GM18519 (cell line): Measurements from ENCODE around the gene BTD.

Experiments
- ATAC-seq: cut with Tn5 transposase; IDR thresholded peaks from one replicate; pipeline ENCODE4 v1.9.1; 2021; ENCODE audit warnings: mild to moderate bottlenecking, moderate library complexity; ENCODE audit not compliant: unreplicated experiment, low FRiP score

The BTD gene

DNA sequence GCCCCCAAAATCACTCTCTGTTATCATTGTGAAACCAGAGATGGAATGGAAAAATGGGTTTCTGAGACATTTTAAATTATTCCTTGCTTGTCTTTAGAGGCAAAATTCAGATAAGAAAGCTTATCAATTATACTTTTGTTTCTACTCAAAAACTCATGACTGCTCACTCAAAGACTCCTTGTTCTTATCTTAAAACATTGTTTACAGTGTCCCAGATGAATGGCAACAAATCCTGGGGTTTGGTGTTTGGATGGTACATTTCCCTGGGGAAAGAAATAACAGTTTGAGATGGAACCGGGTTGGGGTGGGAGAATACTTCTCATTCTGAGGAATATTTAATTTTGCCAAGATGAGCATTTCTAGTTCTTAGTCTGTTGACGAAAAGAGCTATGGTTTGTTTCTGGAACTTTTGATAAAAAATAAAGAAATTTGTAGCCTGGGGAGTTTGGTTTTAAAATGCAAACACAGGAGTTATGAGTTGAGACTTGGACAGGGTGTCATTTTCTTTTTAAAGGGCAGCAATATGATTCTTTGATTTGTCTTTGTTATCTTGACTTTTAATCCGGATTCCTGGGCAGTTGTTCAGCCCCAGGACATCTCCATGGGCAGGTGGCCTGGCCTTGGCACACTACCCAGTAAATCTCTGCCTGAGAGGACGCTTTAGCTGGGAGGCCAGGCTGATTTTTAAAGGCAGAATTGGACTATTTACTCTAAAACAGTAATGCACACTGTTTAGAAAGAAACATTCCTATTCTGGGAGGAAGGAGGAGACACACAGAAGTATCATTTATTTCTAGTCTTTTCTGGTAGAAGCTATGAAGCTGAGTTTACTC, 32.4 kb downstream of the BTD start:
- no peak for ATAC-seq

DNA sequence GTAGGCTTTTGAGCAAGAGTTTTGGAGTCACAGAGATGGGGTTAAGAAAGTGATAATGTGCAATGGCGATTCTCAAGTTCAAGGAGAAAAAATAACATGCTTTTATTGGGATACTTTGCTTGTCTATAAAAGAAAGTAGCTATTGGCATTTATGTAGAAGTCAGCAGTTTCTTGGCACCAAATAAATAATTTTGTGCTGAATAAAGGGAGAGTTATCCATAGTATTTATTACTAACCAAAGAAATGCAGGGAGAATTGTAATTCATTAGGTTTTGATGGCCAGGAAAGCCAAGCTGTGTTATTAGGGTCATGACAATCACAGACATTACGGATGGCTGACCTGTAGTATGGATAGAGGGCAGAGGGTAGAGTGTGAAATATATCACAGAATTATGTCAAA, 33.1 kb downstream of the BTD start:
- no peak for ATAC-seq

DNA sequence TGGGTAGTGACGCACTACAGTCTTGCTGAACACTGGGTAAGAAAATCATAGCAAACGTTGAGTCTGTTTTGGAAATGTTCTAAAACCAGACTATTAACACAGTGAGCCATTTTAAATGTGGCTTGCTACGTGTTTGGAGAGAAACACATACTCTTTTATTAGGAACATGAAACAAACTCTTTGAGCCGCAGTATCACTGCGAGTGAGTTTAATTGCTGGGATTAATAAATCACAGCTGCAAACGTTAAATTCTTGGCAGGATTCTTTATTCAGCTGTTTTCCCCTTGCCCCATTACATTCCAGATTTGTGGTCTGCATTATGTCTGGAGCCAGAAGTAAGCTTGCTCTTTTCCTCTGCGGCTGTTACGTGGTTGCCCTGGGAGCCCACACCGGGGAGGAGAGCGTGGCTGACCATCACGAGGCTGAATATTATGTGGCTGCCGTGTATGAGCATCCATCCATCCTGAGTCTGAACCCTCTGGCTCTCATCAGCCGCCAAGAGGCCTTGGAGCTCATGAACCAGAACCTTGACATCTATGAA, 33.6 kb downstream of the BTD start:
- no peak for ATAC-seq

DNA sequence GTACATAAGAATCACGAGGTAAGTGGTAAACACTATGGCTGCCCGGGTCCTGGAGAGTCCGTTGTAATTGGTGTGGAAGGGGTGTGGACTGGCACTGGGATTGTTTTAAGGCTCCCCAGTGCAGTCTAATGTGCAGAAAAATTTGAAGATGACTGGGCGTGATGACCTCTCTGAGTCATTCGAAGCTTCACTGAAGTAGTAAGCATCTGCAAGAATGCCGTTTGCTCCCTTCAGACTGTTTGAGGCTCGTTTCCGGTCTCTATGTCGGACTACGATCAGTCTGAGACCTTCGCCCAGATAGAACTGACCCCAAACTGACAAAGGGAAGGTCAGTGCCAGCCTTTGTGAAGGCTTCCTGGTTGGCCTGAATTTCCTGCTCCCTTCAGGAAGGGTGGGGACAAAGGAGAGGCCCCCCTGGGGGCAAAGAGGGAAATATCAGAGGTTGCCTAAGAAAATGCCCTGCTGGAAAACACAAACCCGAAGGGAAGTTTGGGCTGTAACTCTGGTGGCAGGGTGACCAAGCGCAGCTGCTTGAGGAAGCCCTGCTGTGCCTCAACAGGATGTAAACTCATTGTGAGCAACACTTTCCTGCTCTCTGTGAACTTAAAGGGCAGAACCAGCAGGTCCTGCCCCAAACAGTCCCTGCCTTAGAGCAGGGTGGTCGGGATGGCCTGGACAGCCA, 34.6 kb downstream of the BTD start:
- peak; percentile 47 for ATAC-seq

DNA sequence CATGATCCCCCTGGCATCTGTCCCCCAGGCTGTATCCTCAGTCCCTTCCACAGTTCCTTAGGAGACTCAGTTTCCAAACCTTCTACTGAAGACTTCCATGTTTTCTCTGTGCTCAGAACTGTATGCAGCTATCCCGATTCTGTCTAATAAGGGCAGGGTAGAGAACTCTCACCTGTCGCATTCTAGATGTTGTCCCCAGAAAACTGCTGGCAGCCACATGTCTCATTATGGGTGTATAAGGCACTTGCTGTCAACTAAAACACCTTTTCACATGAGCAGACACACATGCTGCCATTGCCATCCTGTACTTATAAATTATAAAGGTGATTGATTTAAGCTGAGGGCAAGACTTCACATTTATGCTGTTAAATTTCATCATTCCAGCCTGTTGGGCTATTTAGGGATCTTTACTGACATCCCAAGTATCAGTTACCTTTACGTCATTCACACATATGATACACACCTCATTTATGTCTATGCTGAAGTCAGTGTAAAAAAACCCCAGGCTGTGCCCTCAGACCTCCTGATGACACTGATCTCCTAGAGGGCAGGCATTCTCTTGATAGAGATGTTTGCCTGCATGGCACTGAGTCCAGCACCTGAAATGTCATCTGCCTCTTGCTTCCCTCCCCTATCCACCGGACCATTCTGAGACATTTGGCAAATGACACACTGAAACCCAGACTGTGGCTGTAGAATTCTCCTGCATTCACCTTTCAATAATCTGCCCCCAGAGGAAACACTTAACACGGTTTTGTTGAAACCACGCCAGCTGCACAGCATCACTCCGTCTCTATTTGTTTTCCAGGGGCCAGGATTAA, 35.8 kb downstream of the BTD start:
- no peak for ATAC-seq

DNA sequence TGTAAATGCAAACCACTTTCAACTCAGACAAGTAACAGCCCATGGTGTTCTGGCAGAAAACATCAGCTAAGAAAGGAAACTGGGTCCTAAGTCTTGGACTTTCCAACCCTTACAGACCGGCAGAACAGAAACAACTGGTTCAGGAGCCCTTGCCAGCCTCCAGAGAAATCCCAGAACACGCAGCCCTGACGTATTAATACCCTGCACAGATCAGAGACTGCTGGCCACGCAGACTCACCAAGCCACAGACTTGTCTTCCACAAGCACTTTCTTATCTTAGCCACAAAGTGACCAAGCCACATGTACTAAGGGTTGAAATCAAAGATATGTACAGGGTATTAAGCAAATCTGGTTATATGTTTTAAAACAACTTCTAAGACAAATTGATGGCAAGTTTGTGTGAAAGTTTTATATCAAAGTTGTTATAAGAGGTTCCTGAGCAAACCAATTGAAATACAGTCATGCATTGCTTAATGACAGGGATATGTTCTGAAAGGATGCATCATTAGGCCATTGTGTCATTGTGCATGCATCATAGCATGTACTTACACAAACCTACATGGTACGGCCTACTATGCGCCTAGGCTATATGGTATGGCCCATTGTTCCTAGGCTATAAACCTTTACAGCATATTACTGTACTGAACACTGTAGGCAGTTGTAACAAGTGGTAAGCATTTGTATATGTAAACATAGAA, 36.8 kb downstream of the BTD start:
- ATAC-seq: no peak

DNA sequence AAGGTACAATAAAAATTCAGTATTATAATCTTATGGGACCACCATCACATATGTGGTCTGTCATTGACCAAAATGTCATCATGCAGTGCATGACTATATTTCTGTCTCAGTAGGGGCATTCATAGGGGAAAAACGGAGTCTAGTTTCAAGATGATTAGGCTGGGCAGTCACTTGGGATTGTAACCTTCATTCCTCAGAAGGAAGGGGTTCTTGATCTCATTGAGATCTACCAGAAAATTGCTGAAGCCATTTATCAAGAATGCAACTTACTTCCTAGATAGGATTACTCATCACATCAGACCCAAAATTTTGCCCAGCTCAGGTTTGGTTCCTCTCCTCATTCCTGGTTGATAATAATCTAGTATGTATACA, 37.3 kb downstream of the BTD start:
- no peak for ATAC-seq

DNA sequence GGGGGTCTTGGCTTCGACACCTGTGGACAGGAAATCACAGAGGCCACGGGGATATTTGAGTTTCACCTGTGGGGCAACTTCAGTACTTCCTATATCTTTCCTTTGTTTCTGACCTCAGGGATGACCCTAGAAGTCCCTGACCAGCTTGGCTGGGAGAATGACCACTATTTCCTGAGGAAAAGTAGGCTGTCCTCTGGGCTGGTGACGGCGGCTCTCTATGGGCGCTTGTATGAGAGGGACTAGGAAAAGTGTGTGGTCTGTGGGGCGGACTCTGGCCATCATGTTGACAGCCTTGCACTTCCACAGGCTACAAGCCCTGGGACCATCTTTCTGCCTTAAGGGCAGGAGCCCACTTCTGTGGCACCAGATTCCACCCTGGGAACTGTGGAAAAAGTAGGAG, 43.7 kb downstream of the BTD start:
- no peak for ATAC-seq

DNA sequence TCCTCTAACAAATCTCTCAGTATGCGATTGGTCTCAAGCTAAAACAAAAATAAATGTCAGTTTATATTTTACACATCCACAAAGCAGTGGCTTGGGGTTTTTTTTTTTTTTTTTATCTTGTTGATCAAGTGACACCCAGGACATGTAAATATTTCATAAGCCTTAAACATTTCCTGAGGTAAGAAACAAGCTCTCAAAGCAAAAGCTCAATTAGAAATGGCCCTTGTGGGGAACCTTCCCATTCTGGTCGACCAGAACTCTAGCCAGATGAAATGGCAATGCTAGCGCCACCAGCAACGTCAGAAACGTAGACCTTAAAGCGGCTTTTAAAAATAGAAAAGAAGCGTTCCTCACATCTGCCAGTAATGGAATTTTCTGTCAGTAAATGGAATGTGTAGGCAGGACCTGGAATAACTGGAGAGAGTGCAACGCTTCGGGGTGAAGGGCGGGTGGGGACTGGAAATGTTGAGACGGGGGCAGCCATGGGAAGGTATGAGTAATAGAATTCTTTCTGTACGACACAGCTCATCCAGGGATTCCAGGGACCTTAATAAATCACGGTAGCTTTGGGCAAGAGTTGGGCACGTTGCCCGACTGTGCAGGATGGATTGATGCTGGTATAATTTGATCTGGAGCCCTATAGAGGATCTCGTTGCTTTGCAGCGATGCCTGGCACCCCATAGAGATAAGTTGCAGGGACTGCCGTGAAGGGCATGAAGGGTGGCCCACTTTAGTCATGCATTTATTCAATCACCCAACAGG, 44.4 kb downstream of the BTD start:
- no peak for ATAC-seq

DNA sequence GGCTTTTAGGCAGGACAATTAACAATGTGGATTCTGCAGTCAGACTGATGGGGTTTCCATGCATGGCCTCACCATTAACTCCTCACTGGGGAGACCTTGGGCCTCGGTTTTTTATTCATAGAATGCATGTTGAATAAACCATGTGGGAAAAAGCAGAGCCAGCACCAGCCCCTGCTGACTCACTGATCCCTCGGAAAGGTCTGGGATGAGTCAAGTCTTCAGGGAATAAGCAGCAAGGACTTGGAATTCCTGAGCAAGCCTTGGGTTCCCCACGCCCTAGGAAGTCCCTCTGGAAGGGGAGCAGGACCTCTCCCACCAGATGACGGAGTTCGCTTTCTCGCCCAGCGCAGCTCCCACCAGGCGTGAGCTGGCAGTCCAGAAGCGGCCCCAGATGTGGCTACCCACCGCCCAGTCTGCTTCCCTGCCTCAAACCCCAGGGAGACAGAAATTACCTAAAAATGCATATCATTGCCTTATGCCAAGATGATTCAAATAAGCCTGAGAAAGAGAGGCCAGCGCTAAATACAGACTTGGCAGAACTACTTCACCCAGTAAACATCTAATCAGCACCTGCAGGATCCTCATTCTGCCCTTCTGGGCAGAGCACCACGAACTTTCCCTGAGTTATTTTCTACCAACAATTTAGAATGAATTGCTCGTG, 45.4 kb downstream of the BTD start:
- ATAC-seq: no peak

DNA sequence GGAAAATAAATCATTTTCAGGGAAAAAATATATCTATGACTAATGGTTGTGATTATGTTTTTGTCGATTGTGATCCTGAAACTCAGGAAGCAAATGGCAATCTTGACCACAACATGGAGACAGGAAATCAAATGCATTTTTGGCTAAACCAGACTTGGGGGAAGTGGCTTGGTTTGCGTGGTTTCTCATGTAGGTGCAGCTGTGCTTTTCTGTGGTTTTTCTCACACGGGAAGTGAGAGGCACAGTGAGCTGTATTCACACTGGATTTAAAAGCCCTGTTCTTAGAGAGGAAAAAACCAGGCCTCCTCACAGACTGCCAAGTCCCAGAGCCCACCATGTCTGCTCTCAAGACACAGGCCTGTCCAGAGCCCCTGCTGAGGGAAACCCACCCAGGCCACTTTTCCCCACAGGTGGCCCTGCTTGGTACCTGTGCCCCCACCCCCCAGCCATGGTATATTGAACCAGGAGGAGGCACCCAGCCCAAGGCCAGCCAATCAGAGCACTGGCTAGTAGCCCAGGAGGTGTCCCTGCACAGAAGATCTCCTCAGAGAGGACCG, 46.1 kb downstream of the BTD start:
- peak; percentile 81 for ATAC-seq

DNA sequence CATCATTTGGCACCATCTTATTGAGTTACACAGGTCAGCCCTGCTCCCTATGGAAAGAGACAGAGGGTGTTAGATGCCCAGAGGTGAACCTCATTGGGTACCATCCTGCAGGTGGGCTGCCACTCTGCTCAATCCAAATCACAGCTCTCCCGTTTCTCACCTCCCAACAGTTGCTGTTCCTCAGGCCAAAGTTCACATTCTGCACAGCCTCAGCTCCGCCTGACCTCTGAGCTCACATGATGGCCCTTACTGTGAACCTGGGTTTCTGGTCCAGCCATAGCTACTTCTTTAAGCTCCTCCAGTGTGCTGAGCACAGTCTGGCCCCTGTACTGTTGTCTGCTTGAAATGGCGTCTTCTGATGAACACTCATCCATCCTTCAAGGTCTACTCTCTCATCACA, 47.8 kb downstream of the BTD start:
- no peak for ATAC-seq

DNA sequence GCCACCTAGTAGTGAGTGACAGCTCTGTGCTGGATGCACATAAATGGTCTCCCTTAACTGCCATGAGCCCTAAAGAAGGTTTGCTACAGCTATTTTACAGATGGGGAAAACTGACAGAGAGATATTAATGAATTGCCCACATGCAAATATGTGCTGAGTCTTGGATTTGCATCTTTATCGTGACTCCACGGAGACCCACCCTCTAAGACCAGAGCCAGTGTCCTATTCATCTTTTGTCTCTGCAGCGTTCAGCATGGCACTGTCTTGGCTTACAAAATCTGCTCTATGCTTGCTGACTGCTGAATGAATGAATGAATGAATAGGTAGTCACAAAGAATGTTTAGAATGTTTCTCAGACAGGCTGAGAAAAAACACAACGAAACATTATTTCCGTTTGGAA, 48.3 kb downstream of the BTD start:
- no peak for ATAC-seq

DNA sequence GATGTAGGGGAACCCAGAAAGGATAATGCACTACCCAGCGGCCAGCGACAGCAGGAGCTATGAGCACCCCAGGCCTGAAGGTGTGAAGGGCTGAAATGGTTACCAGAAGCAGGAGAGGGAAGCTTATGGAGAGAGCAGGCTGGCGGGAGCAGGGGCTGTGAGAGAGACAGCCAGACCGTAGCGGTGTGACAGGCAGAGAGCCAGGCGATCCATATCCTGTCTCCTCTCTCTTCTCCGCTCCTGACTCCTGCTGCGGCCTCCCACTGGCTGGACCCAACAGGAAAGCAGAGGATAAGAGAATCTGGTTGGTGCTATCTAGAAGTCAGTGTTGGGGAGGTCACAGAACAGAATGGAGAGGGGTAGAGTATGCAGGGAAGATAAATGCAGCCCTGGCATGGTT, 49.9 kb downstream of the BTD start:
- ATAC-seq: no peak

DNA sequence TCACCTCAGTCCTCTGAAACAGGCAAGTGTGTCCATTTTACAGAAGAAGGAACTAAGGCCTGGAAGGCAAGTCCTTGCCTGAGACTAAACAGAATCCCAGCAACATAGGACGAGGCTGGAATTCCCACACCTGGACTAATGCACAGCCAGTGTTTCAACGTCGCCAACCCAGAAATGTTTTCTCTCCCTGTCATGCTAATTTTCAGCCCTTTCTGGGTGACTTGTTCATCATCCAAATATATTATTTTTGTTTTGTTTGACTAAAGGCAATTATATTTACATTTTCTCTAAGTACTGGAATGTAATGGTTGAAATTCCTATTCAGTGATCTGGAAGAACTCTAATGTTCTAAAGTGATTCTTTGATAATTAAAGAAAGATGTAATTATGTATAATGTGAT, 51.8 kb downstream of the BTD start:
- ATAC-seq: no peak

DNA sequence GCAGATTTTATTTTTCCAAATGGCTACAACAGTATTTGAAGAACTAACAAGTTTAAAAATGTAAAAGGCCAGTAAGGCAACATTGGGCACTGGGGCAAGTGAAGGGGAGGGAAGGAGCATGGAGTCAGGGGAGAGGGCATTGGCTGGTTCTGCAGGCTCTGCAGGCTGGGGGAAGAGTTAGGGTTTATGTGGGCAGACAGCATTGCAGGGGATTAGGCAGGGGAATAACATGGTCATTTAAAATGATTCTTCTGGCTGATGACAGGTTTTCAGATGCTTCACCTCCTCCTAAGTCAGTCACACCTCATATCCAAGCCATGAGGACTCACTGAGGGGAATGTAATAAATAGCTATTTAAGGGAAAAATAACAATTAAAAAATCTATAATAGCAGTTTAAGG, 52.6 kb downstream of the BTD start:
- no peak for ATAC-seq

DNA sequence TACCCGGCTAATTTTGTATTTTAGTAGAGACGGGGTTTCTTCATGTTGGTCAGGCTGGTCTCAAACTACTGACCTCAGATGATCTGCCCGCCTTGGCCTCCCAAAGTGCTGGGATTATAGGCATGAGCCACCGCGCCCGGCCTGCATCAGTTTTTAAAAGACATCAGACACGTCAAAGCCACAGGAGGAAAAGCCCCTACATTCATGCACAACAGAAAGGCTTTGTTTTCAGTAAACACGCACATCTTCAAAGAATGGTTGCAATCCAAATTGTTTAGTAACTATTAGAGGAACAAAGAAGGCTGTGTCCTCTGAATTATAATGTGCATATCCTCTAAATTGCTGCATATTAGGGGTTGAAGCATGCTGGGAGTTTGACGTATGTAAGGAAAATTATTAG, 53.3 kb downstream of the BTD start:
- ATAC-seq: no peak

DNA sequence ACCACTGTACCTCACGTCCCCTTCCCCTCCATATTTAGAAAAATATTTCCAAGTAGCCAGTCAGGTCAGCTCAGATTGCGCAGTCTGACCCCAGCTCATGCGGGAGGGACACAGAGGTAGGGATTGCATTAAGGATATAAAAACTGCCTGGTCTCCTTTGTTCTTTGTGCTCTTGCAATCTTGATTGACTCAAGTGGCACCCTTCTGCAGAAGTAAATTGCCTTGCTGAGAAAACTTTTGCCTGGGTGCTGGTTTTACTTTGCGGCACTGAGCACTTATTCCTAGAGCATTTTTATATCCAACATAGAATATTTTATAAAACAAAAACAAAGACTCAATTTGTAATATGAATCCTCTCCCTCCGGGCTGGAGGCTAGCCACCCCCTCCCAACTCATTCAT, 54.8 kb downstream of the BTD start:
- no peak for ATAC-seq

DNA sequence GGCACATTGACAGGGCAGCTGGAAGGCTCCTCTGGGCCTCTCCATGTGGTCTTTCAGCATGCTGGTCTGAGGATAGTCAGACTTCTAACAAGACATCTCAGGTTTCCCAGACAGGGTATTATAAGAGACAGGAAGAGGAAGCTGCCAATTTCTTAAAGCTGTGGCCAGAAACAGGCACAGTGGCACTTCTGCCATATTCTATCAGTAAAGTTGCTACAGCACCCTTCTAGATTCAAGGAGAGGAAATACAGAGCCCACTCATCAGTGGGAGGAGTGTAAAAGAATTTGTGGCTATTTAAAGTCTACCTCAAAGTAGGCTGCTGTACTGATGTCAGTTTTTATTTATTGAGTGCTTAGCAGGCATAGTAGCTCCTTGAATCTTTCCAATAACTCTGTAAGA, 55.5 kb downstream of the BTD start:
- ATAC-seq: no peak
